ENCODE measurements around the gene POLK.
"Not testable (repeated sequence)": the region's sequence is repeated elsewhere in the genome, so short reads cannot be mapped to it uniquely, and the experiment has no call there.

Gene POLK

GRCh38 chr5:75510836-75511434 lies 756 bp upstream of the POLK start:
- no peak for DNase-seq

GRCh38 chr5:75512383-75513074 lies 838 bp downstream of the POLK start:
- DNase-seq: no peak

- no peak for DNase-seq
These were observed 2.1 kb downstream of the POLK start for GRCh38 chr5:75513841-75514240.

- DNase-seq: no peak
These were observed 2.6 kb downstream of the POLK start for GRCh38 chr5:75514323-75514722.

GRCh38 chr5:75519761-75520160 lies 8.1 kb downstream of the POLK start:
- DNase-seq: no peak

GRCh38 chr5:75521195-75521594 lies 9.5 kb downstream of the POLK start:
- no peak for DNase-seq

GRCh38 chr5:75522025-75522424 lies 10.3 kb downstream of the POLK start:
- DNase-seq: no peak

GRCh38 chr5:75522542-75522941 lies 10.9 kb downstream of the POLK start:
- no peak for DNase-seq

GRCh38 chr5:75523275-75523674 lies 11.6 kb downstream of the POLK start:
- DNase-seq: no peak

- no peak for DNase-seq
These were observed 12.4 kb downstream of the POLK start for GRCh38 chr5:75524071-75524470.

- DNase-seq: no peak
These were observed 12.9 kb downstream of the POLK start for GRCh38 chr5:75524591-75524990.

- DNase-seq: no peak
These were observed 13.7 kb downstream of the POLK start for GRCh38 chr5:75525344-75525743.

- DNase-seq: no peak
These were observed 14.4 kb downstream of the POLK start for GRCh38 chr5:75526070-75526469.

- DNase-seq: no peak
These were observed 17.5 kb downstream of the POLK start for GRCh38 chr5:75529185-75529584.

- DNase-seq: no peak
These were observed 20.5 kb downstream of the POLK start for GRCh38 chr5:75532190-75532589.

GRCh38 chr5:75533716-75534115 lies 22.0 kb downstream of the POLK start:
- not testable (repeated sequence) for DNase-seq

GRCh38 chr5:75534734-75535133 lies 23.0 kb downstream of the POLK start:
- no peak for DNase-seq

GRCh38 chr5:75536147-75536546 lies 24.5 kb downstream of the POLK start:
- DNase-seq: no peak

GRCh38 chr5:75536694-75537360 lies 25.1 kb downstream of the POLK start:
- no peak for DNase-seq

- no peak for DNase-seq
These were observed 26.5 kb downstream of the POLK start for GRCh38 chr5:75538211-75538610.

GRCh38 chr5:75545131-75545530 lies 33.4 kb downstream of the POLK start:
- no peak for DNase-seq

- DNase-seq: no peak
These were observed 35.1 kb downstream of the POLK start for GRCh38 chr5:75546830-75547229.

GRCh38 chr5:75547812-75548211 lies 36.1 kb downstream of the POLK start:
- no peak for DNase-seq

GRCh38 chr5:75550597-75550996 lies 38.9 kb downstream of the POLK start:
- DNase-seq: no peak

All from NCI-H1105 treated with DMSO at 0.1 percent for 48 hours (cell line).